Gastroesophageal sphincter (tissue), 4 donors: ENCODE results near the gene DNAAF3. TPM values are rescaled to one million over a fixed set of nuclear protein-coding genes. Genes with fewer than 3 reads are reported as not detected.

ENCODE experiments used
- ATAC-seq: fragments of 150-250 bp; one replicate; pipeline ENCODE4 v1.9.1; 2016; ENCODE audit warnings: mild to moderate bottlenecking, moderate library complexity
- H3K27ac ChIP-seq, 4 donors: fragments of 200-600 bp; sonication (generic) in 3 of 4; 1 replicate in 3 of 4; 2 replicates in 1 of 4; pipeline ENCODE4 v1.5.1; 2016 to 2019
- H3K27me3 ChIP-seq: fragments of 200-600 bp; sonication (generic); one replicate; pipeline ENCODE4 v1.5.1; 2019
- H3K36me3 ChIP-seq, 2 donors: fragments of 200-600 bp; sonication (generic); one replicate each; pipeline ENCODE4 v1.5.1; 2019; ENCODE audit warnings: control low read depth in 1 of 2
- H3K4me1 ChIP-seq, 3 donors: fragments of 200-600 bp; sonication (generic); 1 replicate in 2 of 3; 2 replicates in 1 of 3; pipeline ENCODE4 v1.5.1; 2016 to 2019; ENCODE audit warnings: control low read depth in 2 of 3
- H3K4me3 ChIP-seq, 2 donors: fragments of 200-600 bp; sonication (generic); one replicate each; pipeline ENCODE4 v1.5.1; 2019; ENCODE audit warnings: mild to moderate bottlenecking in 1 of 2, moderate library complexity in 1 of 2
- H3K9me3 ChIP-seq, 3 donors: fragments of 200-600 bp; sonication (generic); one replicate each; pipeline ENCODE4 v1.5.1; 2017 to 2019; ENCODE audit warnings: control low read depth in 2 of 3
- EP300 ChIP-seq: sonication (generic); formaldehyde crosslinking; IDR thresholded peaks from one replicate; pipeline ENCODE4 v1.6.1; 2017; ENCODE audit warnings: antibody characterized with exemption, mild to moderate bottlenecking
- POLR2A ChIP-seq, 2 donors: fragments of 450-650 bp; IDR thresholded peaks; one replicate each; pipeline ENCODE4 v1.6.1; 2017; ENCODE audit warnings: antibody characterized with exemption in 2 of 2, mild to moderate bottlenecking in 2 of 2, moderate library complexity in 1 of 2
- POLR2AphosphoS5 ChIP-seq: sonication (generic); formaldehyde crosslinking; IDR thresholded peaks from one replicate; pipeline ENCODE4 v1.6.1; 2017; ENCODE audit warnings: antibody characterized with exemption
- WGBS, 2 donors: methylation state at CpG; one replicate each; pipeline ENCODE4 v1.1.5; 2018; ENCODE audit warnings: low coverage in 1 of 2; 5-methylcytosine and 5-hydroxymethylcytosine counted together
- total RNA-seq, 4 donors: library from RNA; depleted of rRNA; stranded (reverse); fragments of >200 nt; gene quantifications; one replicate each; pipeline ENCODE4 v1.1.0, GENCODE V29; 2016
- TF ChIP-seq, protein P1 (sequence below), 4 experiments: fragments of 200-600 bp in 2 of 4; fragments of 450-650 bp in 2 of 4; sonication (generic) in 1 of 4; IDR thresholded peaks; one replicate each; pipeline ENCODE4 v1.5.1; 2017 to 2019; ENCODE audit warnings: antibody characterized with exemption in 4 of 4, mild to moderate bottlenecking in 2 of 4, moderate library complexity in 2 of 4

DNAAF3 gene
- total RNA-seq, 4 donors from 2014 or later: 0.42 to 0.52 TPM; not detected in 2

GRCh38 chr19:55141696-55142095 lies 24.7 kb downstream of the DNAAF3 start:
- Histone ChIP-seq H3K4me1 (peaks cover 0 to 21% (median 5%) of the 10 kb centered on the region in 3 donors), H3K27me3 (peaks cover 100% of the 10 kb centered on the region), H3K36me3 (no peaks in the 10 kb centered on the region), H3K4me3 (no peak overlapping the region), H3K27ac (no peak overlapping the region), H3K9me3 (no peaks in the 10 kb centered on the region)
- 40% methylated on average over 4 of the region's 21 CpGs; no CpG with 5 or more reads in 1 of the 2 donors for WGBS, 2 donors
- ATAC-seq: no peak
- TF ChIP-seq POLR2A (IDR thresholded peaks at IDR 0.05) (no peak), POLR2AphosphoS5 (no peak), EP300 (no peak)
- TF ChIP-seq, protein P1, sequence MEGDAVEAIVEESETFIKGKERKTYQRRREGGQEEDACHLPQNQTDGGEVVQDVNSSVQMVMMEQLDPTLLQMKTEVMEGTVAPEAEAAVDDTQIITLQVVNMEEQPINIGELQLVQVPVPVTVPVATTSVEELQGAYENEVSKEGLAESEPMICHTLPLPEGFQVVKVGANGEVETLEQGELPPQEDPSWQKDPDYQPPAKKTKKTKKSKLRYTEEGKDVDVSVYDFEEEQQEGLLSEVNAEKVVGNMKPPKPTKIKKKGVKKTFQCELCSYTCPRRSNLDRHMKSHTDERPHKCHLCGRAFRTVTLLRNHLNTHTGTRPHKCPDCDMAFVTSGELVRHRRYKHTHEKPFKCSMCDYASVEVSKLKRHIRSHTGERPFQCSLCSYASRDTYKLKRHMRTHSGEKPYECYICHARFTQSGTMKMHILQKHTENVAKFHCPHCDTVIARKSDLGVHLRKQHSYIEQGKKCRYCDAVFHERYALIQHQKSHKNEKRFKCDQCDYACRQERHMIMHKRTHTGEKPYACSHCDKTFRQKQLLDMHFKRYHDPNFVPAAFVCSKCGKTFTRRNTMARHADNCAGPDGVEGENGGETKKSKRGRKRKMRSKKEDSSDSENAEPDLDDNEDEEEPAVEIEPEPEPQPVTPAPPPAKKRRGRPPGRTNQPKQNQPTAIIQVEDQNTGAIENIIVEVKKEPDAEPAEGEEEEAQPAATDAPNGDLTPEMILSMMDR (IDR thresholded peaks at IDR 0.05): no peak

GRCh38 chr19:55137915-55138314 lies 28.5 kb downstream of the DNAAF3 start:
- H3K9me3 ChIP-seq: no peaks in the 10 kb centered on the region
- WGBS, 2 donors: 43 to 46% methylated on average over 7 to 9 of the region's 9 CpGs
- TF ChIP-seq EP300 (no peak), POLR2A (IDR thresholded peaks at IDR 0.05) (no peak), POLR2AphosphoS5 (no peak)
- TF ChIP-seq, protein P1 (IDR thresholded peaks at IDR 0.05): no peak
- peaks cover 94% of the 10 kb centered on the region for H3K27me3 ChIP-seq
- H3K4me1 ChIP-seq: peaks cover 0 to 7% (median 0%) of the 10 kb centered on the region in 3 donors
- no peak for ATAC-seq
- H3K4me3 ChIP-seq: no peak overlapping the region
- H3K36me3 ChIP-seq: no peaks in the 10 kb centered on the region
- no peak overlapping the region for H3K27ac ChIP-seq

DNA sequence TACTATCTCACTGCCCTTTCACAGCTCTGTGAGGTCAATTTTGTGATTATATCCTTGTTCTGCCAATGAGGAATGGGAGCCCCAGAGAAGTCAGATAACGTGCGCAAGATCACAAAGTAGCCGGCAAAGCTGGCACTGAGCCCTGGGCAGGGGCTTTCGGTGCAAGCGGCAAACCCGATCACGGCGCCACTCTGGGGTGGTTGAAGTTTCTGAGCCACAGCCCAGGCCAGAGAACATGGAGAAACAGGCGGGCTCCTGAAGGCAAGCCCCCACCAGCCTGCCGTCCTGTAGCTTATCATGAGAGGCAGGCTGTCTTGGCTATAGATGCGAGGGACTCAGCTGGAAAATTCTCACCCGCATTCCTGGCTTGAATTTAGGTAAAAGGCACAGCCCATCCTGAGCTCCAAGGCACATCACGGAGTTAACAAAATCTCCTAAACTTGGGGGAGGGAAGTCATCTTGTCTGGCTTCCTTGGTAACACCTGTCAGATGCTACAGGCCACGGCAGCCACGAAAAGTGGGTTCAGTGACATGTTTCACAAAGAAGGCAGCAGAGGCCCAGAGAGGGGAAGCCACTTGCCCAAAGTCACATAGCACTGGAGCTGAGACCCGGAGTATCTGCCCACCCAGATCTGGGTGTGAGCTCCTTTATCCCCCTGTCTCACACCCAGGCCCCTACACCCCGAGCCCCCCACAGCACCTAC lies 29.9 kb downstream of the DNAAF3 start:
- peaks cover 0 to 7% (median 0%) of the 10 kb centered on the region in 3 donors for H3K4me1 ChIP-seq
- no peaks in the 10 kb centered on the region for H3K9me3 ChIP-seq
- ATAC-seq: no peak
- H3K27me3 ChIP-seq: peaks cover 92% of the 10 kb centered on the region
- no peak overlapping the region for H3K27ac ChIP-seq
- no peak overlapping the region for H3K4me3 ChIP-seq
- WGBS, 2 donors: 62 to 100% methylated on average over 1 to 3 of the region's 17 CpGs
- H3K36me3 ChIP-seq: no peaks in the 10 kb centered on the region
- TF ChIP-seq, protein P1 (IDR thresholded peaks at IDR 0.05): no peak
- TF ChIP-seq EP300: no peak
- TF ChIP-seq POLR2AphosphoS5: no peak
- no peak for TF ChIP-seq POLR2A (IDR thresholded peaks at IDR 0.05)

DNA sequence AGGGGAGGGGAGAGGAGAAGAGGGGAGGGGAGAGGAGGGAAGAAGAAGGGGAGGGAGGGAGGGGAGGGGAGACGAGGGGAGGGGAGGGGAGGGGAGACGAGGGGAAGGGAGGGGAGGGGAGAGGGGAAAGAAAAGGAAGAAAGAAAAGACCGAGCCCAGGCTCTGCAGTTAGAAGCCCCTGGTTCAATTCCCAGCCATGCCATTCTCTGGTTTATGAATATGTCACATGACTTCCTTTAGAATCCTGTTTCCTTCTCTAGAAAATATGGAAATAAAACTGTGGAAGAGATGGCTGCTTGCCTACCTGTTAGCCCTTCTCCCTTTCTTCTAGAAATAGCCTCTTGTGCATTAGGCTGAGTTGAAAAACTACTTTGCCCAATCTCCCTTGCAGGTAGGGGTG lies 31.7 kb downstream of the DNAAF3 start:
- Histone ChIP-seq H3K9me3 (no peaks in the 10 kb centered on the region), H3K27ac (no peak overlapping the region), H3K4me1 (no peaks in the 10 kb centered on the region), H3K27me3 (peaks cover 92% of the 10 kb centered on the region), H3K4me3 (no peak overlapping the region), H3K36me3 (no peaks in the 10 kb centered on the region)
- 13 to 25% methylated on average over 1 of the region's 3 CpGs for WGBS, 2 donors
- TF ChIP-seq POLR2AphosphoS5: no peak
- no peak for TF ChIP-seq POLR2A (IDR thresholded peaks at IDR 0.05)
- TF ChIP-seq, protein P1 (IDR thresholded peaks at IDR 0.05): no peak
- no peak for TF ChIP-seq EP300
- no peak for ATAC-seq
